Body of pancreas (tissue), 4 donors: Measurements from ENCODE around the gene MIGA2.

Experiments used
- POLR2A ChIP-seq, 3 donors: fragments of 450-650 bp; IDR thresholded peaks; one replicate each; pipeline ENCODE4 v1.6.1; 2016; ENCODE audit warnings: antibody characterized with exemption in 3 of 3, mild to moderate bottlenecking in 2 of 3
- TF ChIP-seq, protein P1 (sequence below), 7 experiments: fragments of 450-650 bp in 4 of 7; fragments of 200-600 bp in 3 of 7; sonication (generic) in 3 of 7; IDR thresholded peaks; one replicate each; pipeline ENCODE4 v1.5.1; 2016 to 2019; ENCODE audit warnings: antibody characterized with exemption in 7 of 7

DNA sequence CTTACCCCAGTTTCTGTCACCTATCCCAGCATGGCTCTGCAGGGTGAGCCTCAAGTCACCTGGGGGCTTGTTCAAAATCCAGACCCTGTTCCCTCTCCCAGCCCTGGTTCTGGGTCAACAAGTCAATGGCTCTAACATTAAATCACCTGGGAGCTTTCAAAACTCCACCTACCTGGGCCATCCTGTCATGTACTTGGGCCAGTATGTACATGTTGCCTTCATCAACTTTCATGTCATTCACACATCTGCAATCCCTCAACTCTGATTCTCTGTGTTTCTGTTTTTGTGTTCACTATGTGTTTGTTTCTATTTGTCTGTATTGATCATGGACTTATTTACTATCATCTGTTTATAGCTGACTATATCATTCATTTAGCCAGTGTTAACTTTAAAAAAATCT lies 6.2 kb upstream of the MIGA2 start:
- TF ChIP-seq, protein P1, sequence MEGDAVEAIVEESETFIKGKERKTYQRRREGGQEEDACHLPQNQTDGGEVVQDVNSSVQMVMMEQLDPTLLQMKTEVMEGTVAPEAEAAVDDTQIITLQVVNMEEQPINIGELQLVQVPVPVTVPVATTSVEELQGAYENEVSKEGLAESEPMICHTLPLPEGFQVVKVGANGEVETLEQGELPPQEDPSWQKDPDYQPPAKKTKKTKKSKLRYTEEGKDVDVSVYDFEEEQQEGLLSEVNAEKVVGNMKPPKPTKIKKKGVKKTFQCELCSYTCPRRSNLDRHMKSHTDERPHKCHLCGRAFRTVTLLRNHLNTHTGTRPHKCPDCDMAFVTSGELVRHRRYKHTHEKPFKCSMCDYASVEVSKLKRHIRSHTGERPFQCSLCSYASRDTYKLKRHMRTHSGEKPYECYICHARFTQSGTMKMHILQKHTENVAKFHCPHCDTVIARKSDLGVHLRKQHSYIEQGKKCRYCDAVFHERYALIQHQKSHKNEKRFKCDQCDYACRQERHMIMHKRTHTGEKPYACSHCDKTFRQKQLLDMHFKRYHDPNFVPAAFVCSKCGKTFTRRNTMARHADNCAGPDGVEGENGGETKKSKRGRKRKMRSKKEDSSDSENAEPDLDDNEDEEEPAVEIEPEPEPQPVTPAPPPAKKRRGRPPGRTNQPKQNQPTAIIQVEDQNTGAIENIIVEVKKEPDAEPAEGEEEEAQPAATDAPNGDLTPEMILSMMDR (IDR thresholded peaks at IDR 0.05) = no peak
- no peak for TF ChIP-seq POLR2A (IDR thresholded peaks at IDR 0.05)
